GM12801 (cell line): Measurements from ENCODE around the gene GUCD1.

Source experiments
- TF ChIP-seq, protein P1 (sequence below): IDR thresholded peaks from one replicate; pipeline ENCODE4 v1.5.1; 2011; ENCODE audit warnings: control low read depth; ENCODE audit not compliant: insufficient read length; ENCODE audit errors: extremely low read depth

GUCD1 gene

DNA sequence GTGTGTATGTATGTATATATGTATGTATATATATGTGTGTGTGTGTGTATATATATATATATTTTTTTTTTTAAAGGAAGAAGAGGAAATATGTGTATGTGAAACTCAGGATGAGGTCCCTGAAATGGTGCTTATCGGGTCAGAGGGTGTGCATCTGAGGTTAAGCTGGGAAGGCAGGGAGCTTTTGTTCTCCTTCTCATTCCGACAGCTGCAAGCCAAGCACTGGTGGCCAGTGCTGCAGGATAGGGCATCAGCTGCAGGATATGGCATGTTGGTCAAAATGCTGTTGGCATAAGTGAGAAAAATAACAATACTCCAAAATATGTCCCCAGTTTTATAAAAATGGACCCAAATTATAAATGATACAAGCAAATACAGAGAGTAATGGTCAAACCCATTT is 8.3 kb upstream of the GUCD1 start:
- TF ChIP-seq, protein P1, sequence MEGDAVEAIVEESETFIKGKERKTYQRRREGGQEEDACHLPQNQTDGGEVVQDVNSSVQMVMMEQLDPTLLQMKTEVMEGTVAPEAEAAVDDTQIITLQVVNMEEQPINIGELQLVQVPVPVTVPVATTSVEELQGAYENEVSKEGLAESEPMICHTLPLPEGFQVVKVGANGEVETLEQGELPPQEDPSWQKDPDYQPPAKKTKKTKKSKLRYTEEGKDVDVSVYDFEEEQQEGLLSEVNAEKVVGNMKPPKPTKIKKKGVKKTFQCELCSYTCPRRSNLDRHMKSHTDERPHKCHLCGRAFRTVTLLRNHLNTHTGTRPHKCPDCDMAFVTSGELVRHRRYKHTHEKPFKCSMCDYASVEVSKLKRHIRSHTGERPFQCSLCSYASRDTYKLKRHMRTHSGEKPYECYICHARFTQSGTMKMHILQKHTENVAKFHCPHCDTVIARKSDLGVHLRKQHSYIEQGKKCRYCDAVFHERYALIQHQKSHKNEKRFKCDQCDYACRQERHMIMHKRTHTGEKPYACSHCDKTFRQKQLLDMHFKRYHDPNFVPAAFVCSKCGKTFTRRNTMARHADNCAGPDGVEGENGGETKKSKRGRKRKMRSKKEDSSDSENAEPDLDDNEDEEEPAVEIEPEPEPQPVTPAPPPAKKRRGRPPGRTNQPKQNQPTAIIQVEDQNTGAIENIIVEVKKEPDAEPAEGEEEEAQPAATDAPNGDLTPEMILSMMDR, result no peak

DNA sequence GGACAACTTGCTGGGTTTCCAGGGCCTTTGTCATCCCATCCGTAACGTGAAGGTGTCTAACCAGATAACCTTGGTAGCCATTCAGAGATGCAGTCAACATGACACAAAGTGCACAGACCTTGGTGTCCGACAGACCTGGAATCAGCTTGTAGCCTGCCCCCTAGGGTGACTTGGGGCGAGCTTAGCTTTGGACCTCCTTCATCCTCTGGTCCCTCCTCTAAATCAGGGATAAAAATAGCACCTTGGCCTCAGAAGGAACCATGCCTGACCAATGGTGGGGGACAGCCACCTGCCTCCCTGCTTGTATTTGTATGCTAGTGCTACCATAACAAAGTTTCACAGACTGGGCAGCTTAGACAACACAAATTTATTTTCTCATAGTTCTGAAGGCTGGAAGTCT is 4.5 kb upstream of the GUCD1 start:
- TF ChIP-seq, protein P1, result no peak

DNA sequence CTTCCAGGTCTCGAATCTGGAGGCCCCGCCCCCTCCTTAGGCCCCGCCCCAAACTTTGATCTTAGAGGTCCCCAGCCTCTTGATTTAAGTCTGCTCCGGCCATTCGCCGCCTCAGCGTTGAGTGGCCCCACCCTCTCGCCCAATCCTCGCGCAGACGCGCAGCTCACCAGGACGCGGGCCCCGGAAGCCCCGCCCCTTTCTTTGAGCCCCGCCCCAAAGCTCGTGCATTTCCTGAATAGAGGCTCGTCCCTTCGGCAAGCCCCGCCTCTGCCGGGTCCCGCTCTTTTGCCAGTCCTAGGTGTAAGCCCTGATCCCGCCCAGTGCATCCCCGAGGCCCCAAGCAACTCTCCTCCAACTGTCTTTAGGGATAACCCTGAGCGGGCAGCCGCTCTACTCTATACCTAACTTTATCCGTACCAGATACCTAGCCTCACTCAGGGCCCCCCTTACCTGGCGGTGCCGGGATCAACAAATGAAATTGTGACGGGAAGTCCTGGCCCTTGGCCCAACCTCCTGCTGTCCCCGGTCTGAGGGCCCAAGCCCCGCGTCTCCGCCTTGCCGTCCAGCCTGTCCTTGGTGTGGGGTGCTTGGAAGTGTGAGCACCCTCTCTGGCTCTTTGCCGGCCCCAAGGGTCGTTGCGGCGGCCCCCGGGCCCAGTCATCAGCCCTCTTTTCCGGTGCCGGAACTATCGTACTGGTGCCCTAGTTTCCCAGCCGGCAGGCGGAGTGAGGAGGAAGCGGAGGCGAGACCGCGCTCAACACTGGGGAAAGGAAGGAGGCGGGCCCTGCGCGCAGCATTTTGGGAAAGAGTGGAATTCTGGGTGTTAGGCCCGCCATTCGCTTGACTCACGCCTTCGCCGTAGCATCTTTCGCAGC is 464 bp upstream of the GUCD1 start, which contains the start of gene SNRPD3:
Gene SNRPD3, plus strand, starts transcription at position 835 of the 875 bp plus-strand sequence. CDS start 1,676 bp downstream, outside the sequence.
- TF ChIP-seq, protein P1, result no peak

DNA sequence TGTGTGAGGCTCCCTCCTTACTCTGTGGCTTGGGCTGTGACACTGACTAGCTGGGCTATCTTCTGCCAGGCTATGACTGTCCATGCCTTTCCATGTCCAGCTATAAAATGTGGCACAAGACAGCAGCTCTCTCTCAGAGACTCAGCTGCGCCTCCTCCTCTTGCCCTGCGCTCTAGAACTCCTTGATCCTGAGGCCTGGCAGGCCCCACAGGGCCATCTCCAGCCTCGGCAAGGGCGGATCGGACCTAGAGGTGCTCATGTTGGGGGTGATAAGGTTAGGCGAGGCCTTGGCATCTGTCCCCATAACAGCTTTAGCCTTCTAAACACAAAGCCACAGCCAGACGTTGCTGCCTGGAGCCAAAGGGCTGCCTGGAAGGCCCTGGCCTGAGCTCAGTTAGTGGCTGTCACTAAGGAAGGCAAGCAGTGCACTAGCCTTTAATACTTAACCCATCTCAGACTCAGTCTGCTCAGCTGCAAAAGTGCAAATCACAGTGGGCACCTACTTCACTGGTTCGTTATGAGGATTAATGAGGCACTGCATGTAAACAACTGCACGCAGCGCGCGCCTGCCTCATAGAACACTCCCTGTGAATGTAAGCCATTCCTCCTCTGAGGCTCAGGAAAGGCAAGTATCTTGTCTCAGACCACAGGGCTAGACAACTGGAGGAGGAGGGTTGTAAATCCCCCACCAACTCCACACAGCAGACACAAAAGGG is 1.2 kb downstream of the GUCD1 start:
- TF ChIP-seq, protein P1, result no peak

DNA sequence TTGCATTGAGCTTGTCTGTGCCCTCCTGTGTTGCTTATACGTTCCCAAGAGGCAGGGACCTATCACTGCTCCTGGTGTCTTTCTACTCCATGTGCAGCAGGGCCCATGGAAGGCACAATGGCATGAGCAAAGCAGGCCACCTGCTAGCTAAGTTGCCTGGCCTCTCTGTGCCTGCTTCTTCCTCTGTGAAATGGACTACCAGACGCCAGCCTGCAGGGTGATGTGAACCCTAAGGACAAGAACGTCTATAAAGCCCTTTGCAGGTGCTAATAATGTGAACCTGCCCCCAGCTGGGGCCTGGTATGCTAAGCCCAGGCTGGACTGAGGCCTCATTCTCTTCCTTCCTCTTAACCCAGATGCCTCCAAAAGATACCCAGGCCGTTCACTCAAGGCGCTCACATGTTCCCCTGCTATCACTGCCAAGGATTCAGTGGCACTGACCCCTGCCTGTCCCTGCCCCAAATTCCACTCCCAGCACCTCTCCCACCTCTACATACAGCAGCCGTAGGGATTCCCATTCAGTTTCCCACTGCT is 4.0 kb downstream of the GUCD1 start:
- TF ChIP-seq, protein P1, result no peak

DNA sequence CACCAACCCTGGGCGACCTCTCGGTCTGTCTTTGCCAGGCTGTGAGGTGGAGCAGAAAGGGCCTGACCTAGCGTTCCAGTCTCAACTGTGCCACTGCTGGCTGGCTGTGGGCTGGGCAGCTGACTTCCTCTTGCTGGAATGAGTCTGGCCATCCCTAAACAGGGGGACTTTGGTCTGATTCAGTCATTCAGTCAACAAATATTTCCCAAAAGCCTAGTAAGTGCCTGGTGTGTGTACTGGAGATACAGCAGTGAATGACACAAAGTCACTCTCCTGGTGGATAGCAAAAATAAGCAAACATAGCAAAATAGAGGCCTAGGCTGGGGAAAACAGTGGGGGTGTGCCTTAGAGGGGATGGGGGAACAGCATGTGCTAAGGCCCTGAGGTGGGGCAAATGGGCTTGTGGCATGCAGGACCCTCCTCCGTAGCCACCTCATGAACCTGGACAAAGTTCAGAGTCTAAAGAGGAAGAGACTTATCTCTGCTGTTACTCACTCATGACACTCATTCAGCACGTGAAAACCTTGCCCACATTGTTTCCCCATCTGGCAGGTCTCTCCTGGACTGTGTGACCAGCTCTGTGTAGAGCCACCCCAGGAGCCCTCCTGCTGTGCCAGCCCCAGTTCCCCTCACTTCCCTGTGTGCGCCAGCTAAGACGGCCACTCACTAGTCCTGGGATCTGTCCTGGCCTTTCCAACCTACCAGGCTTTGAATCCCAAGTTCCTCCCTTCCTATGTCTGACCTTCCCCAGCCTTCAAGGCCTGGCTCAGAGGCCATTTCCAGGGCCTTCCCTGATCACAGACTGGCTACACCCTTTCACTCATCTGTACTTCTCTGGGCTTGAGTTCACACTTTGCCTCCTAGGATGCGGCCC is 4.7 kb downstream of the GUCD1 start:
- TF ChIP-seq, protein P1, result no peak
